ENCODE results near the gene PPCS.

Gene PPCS

GRCh38 chr1:42420911-42421585 is 35.3 kb upstream of the PPCS start:
- Histone ChIP-seq H3K4me3 (ENCODE audit: insufficient read length, low read depth) (no peak overlapping the region), H3K4me1 (ENCODE audit: insufficient read depth, insufficient read length) (peaks cover 15% of the 10 kb centered on the region), H3K9me3 (ENCODE audit: insufficient read depth, low read length) (no peaks in the 10 kb centered on the region), H3K27me3 (ENCODE audit: insufficient read depth, insufficient read length) (no peaks in the 10 kb centered on the region), H3K36me3 (ENCODE audit: insufficient read depth, insufficient read length, low read length) (no peaks in the 10 kb centered on the region), H3K9ac (ENCODE audit: insufficient read length, low read depth) (no peak overlapping the region)
- TF ChIP-seq YY1 (IDR thresholded peaks at IDR 0.05; ENCODE audit: insufficient read depth, insufficient read length) (no peak), ZNF274 (IDR thresholded peaks at IDR 0.05; ENCODE audit: low read depth, low read length) (no peak), SUZ12 (IDR thresholded peaks at IDR 0.05; ENCODE audit: extremely low read depth, insufficient read depth, insufficient read length) (no peak)
- DNase-seq (ENCODE audit: low read depth, low spot score) = no peak

- Histone ChIP-seq H3K9me3 (ENCODE audit: insufficient read depth, low read length) (no peaks in the 10 kb centered on the region), H3K4me3 (ENCODE audit: insufficient read length, low read depth) (no peak overlapping the region), H3K9ac (ENCODE audit: insufficient read length, low read depth) (no peak overlapping the region), H3K4me1 (ENCODE audit: insufficient read depth, insufficient read length) (peaks cover 13% of the 10 kb centered on the region), H3K27me3 (ENCODE audit: insufficient read depth, insufficient read length) (no peaks in the 10 kb centered on the region), H3K36me3 (ENCODE audit: insufficient read depth, insufficient read length, low read length) (no peaks in the 10 kb centered on the region)
- no peak for TF ChIP-seq YY1 (IDR thresholded peaks at IDR 0.05; ENCODE audit: insufficient read depth, insufficient read length)
- no peak for TF ChIP-seq SUZ12 (IDR thresholded peaks at IDR 0.05; ENCODE audit: extremely low read depth, insufficient read depth, insufficient read length)
- TF ChIP-seq ZNF274 (IDR thresholded peaks at IDR 0.05; ENCODE audit: low read depth, low read length) = no peak
- no peak for DNase-seq (ENCODE audit: low read depth, low spot score)
Measured at GRCh38 chr1:42422737-42423136, 33.6 kb upstream of the PPCS start.

- H3K9ac ChIP-seq (ENCODE audit: insufficient read length, low read depth) = no peak overlapping the region
- TF ChIP-seq SUZ12 (IDR thresholded peaks at IDR 0.05; ENCODE audit: extremely low read depth, insufficient read depth, insufficient read length) (no peak), ZNF274 (IDR thresholded peaks at IDR 0.05; ENCODE audit: low read depth, low read length) (no peak), YY1 (IDR thresholded peaks at IDR 0.05; ENCODE audit: insufficient read depth, insufficient read length) (no peak)
- H3K9me3 ChIP-seq (ENCODE audit: insufficient read depth, low read length) = no peaks in the 10 kb centered on the region
- H3K36me3 ChIP-seq (ENCODE audit: insufficient read depth, insufficient read length, low read length) = no peaks in the 10 kb centered on the region
- H3K27me3 ChIP-seq (ENCODE audit: insufficient read depth, insufficient read length) = no peaks in the 10 kb centered on the region
- H3K4me1 ChIP-seq (ENCODE audit: insufficient read depth, insufficient read length) = peaks cover 13% of the 10 kb centered on the region
- no peak overlapping the region for H3K4me3 ChIP-seq (ENCODE audit: insufficient read length, low read depth)
- DNase-seq (ENCODE audit: low read depth, low spot score) = no peak
Measured at GRCh38 chr1:42423681-42424080, 32.7 kb upstream of the PPCS start.

GRCh38 chr1:42424201-42424600 is 32.1 kb upstream of the PPCS start:
- Histone ChIP-seq H3K27me3 (ENCODE audit: insufficient read depth, insufficient read length) (no peaks in the 10 kb centered on the region), H3K9me3 (ENCODE audit: insufficient read depth, low read length) (no peaks in the 10 kb centered on the region), H3K9ac (ENCODE audit: insufficient read length, low read depth) (no peak overlapping the region), H3K4me1 (ENCODE audit: insufficient read depth, insufficient read length) (peaks cover 10% of the 10 kb centered on the region), H3K4me3 (ENCODE audit: insufficient read length, low read depth) (no peak overlapping the region), H3K36me3 (ENCODE audit: insufficient read depth, insufficient read length, low read length) (no peaks in the 10 kb centered on the region)
- DNase-seq (ENCODE audit: low read depth, low spot score) = no peak
- TF ChIP-seq YY1 (IDR thresholded peaks at IDR 0.05; ENCODE audit: insufficient read depth, insufficient read length) (no peak), ZNF274 (IDR thresholded peaks at IDR 0.05; ENCODE audit: low read depth, low read length) (no peak), SUZ12 (IDR thresholded peaks at IDR 0.05; ENCODE audit: extremely low read depth, insufficient read depth, insufficient read length) (no peak)

GRCh38 chr1:42427240-42427639 is 29.1 kb upstream of the PPCS start:
- H3K4me3 ChIP-seq (ENCODE audit: insufficient read length, low read depth) = no peak overlapping the region

GRCh38 chr1:42429603-42430002 is 26.7 kb upstream of the PPCS start:
- Histone ChIP-seq H3K4me3 (ENCODE audit: insufficient read length, low read depth) (no peak overlapping the region), H3K4me1 (ENCODE audit: insufficient read depth, insufficient read length) (peaks cover 6% of the 10 kb centered on the region), H3K36me3 (ENCODE audit: insufficient read depth, insufficient read length, low read length) (no peaks in the 10 kb centered on the region), H3K9ac (ENCODE audit: insufficient read length, low read depth) (no peak overlapping the region), H3K27me3 (ENCODE audit: insufficient read depth, insufficient read length) (no peaks in the 10 kb centered on the region), H3K9me3 (ENCODE audit: insufficient read depth, low read length) (no peaks in the 10 kb centered on the region)
- TF ChIP-seq ZNF274 (IDR thresholded peaks at IDR 0.05; ENCODE audit: low read depth, low read length) (no peak), SUZ12 (IDR thresholded peaks at IDR 0.05; ENCODE audit: extremely low read depth, insufficient read depth, insufficient read length) (no peak), YY1 (IDR thresholded peaks at IDR 0.05; ENCODE audit: insufficient read depth, insufficient read length) (no peak)
- no peak for DNase-seq (ENCODE audit: low read depth, low spot score)

More at GRCh38 chr1:42427240-42427639, 29.1 kb upstream of the PPCS start:
- no peak overlapping the region for H3K9ac ChIP-seq (ENCODE audit: insufficient read length, low read depth)
- no peaks in the 10 kb centered on the region for H3K4me1 ChIP-seq (ENCODE audit: insufficient read depth, insufficient read length)
- H3K36me3 ChIP-seq (ENCODE audit: insufficient read depth, insufficient read length, low read length) = no peaks in the 10 kb centered on the region
- H3K9me3 ChIP-seq (ENCODE audit: insufficient read depth, low read length) = no peaks in the 10 kb centered on the region
- no peak for TF ChIP-seq SUZ12 (IDR thresholded peaks at IDR 0.05; ENCODE audit: extremely low read depth, insufficient read depth, insufficient read length)
- TF ChIP-seq YY1 (IDR thresholded peaks at IDR 0.05; ENCODE audit: insufficient read depth, insufficient read length) = no peak
- TF ChIP-seq ZNF274 (IDR thresholded peaks at IDR 0.05; ENCODE audit: low read depth, low read length) = no peak
- DNase-seq (ENCODE audit: low read depth, low spot score) = no peak
- H3K27me3 ChIP-seq (ENCODE audit: insufficient read depth, insufficient read length) = no peaks in the 10 kb centered on the region

GRCh38 chr1:42430286-42431135 is 25.8 kb upstream of the PPCS start:
- no peak for DNase-seq (ENCODE audit: low read depth, low spot score)
- Histone ChIP-seq H3K9ac (ENCODE audit: insufficient read length, low read depth) (no peak overlapping the region), H3K27me3 (ENCODE audit: insufficient read depth, insufficient read length) (no peaks in the 10 kb centered on the region), H3K9me3 (ENCODE audit: insufficient read depth, low read length) (no peaks in the 10 kb centered on the region), H3K4me1 (ENCODE audit: insufficient read depth, insufficient read length) (peaks cover 6% of the 10 kb centered on the region), H3K4me3 (ENCODE audit: insufficient read length, low read depth) (no peak overlapping the region), H3K36me3 (ENCODE audit: insufficient read depth, insufficient read length, low read length) (no peaks in the 10 kb centered on the region)
- TF ChIP-seq YY1 (IDR thresholded peaks at IDR 0.05; ENCODE audit: insufficient read depth, insufficient read length) = no peak
- no peak for TF ChIP-seq ZNF274 (IDR thresholded peaks at IDR 0.05; ENCODE audit: low read depth, low read length)
- no peak for TF ChIP-seq SUZ12 (IDR thresholded peaks at IDR 0.05; ENCODE audit: extremely low read depth, insufficient read depth, insufficient read length)

All from NT2/D1 (cell line).